K562 (cell line): Measurements from ENCODE around the gene SMARCC1. TPM values are rescaled to one million over a fixed set of nuclear protein-coding genes. Genes with fewer than 3 reads are reported as not detected.

ENCODE experiments used
- FOXA3 ChIP-seq, 2 experiments: fragments of 450-650 bp in 1 of 2; sonication (generic) in 1 of 2; formaldehyde crosslinking; IDR thresholded peaks in 1 of 2; conservative IDR thresholded peaks in 1 of 2; 2 replicates each; pipeline versions ENCODE4 v1.4.0 to v1.8.0; 2020 to 2022; ENCODE audit warnings: mild to moderate bottlenecking in 2 of 2, missing genetic modification reagents in 1 of 2
- MBD1 ChIP-seq: fragments of 250-450 bp; sonication (Bioruptor Pico); IDR thresholded peaks from 2 replicates; pipeline ENCODE4 v1.8.0; 2022; ENCODE audit warnings: inconsistent platforms
- MEF2A ChIP-seq: IDR thresholded peaks from 2 replicates; pipeline ENCODE4 v1.6.1; 2011; ENCODE audit warnings: low read depth, mild to moderate bottlenecking, low read length, moderate library complexity; ENCODE audit not compliant: control insufficient read depth
- MLLT1 ChIP-seq, 2 experiments: fragments of 450-650 bp; IDR thresholded peaks; 2 replicates each; pipeline ENCODE4 v1.6.1; 2016
- NCOA2 ChIP-seq, 2 experiments: fragments of 450-650 bp; IDR thresholded peaks; 2 replicates each; pipeline ENCODE4 v1.6.1; 2018; ENCODE audit warnings: mild to moderate bottlenecking in 2 of 2, moderate library complexity in 1 of 2; ENCODE audit not compliant: partially characterized antibody in 2 of 2
- SREBF1 ChIP-seq: fragments of 150-350 bp; IDR thresholded peaks from 2 replicates; pipeline ENCODE4 v1.6.1; 2014; ENCODE audit warnings: antibody characterized with exemption, low read depth, low read length, borderline replicate concordance
- XRCC3 ChIP-seq: fragments of 450-650 bp; IDR thresholded peaks from 2 replicates; pipeline ENCODE4 v1.6.1; 2017; ENCODE audit warnings: mild to moderate bottlenecking, moderate library complexity
- ZNF133 ChIP-seq: fragments of 250-450 bp; sonication (Bioruptor Pico); IDR thresholded peaks from 2 replicates; pipeline ENCODE4 v1.4.0; 2020; ENCODE audit warnings: mild to moderate bottlenecking
- ZNF449 ChIP-seq: fragments of 250-450 bp; sonication (Bioruptor Pico); IDR thresholded peaks from 2 replicates; pipeline ENCODE4 v1.8.0; 2022; ENCODE audit warnings: moderate library complexity, mild to moderate bottlenecking, inconsistent platforms
- ZNF707 ChIP-seq: fragments of 250-450 bp; sonication (Bioruptor Pico); conservative IDR thresholded peaks from 2 replicates; pipeline ENCODE4 v1.8.0; 2022; ENCODE audit warnings: inconsistent platforms, mild to moderate bottlenecking, moderate library complexity
- polyA plus RNA-seq, 8 experiments: library from polyadenylated mRNA; depleted of rRNA in 4 of 8; stranded (reverse) in 5 of 8; unstranded in 3 of 8; fragments of >200 nt; fragmentation: Nextera tagmentation in 2 of 8; fragmentation: Illumina TruSeq in 1 of 8; extraction: Ambion mirVana in 2 of 8; extraction: Trizol in 1 of 8; gene quantifications; 2 replicates each; pipeline versions ENCODE4 v1.2.1 to v1.2.3, GENCODE V29; 2011 to 2014; ENCODE audit warnings: inconsistent platforms in 1 of 8, missing spikeins in 1 of 8
- total RNA-seq, 7 experiments: library from RNA; depleted of rRNA in 6 of 7; stranded (reverse); fragments of >200 nt in 6 of 7; fragmentation: Illumina TruSeq in 2 of 7; extraction: Trizol in 2 of 7; gene quantifications; 2 replicates each; pipeline versions ENCODE4 v1.2.1 to v1.2.3, GENCODE V29; 2011 to 2021; ENCODE audit warnings: low replicate concordance in 1 of 7

Gene SMARCC1
- total and polyA plus RNA-seq, 9 of the 15 experiments (the other 6 are each of a cell fraction or from before 2014, with no cell fraction given), result 20.7 to 199 (median 66.0) TPM

- TF ChIP-seq ZNF707 (CRISPR knock-in tag) (no peak), SREBF1 (no peak), MLLT1 (IDR thresholded peaks at IDR 0.05) (peak in 1 of 2 experiments; percentile 18; a peak in 1 of 4 replicates), MBD1 (0 out of 2 replicates have a peak, but pooled peaks have one; percentile 8), NCOA2 (IDR thresholded peaks at IDR 0.05; ENCODE audit: partially characterized antibody in 2 of 2) (no peak), ZNF133 (no peak), ZNF449 (CRISPR knock-in tag) (0 out of 2 replicates have a peak, but pooled peaks have one; percentile 32), FOXA3 (CRISPR knock-in tag; conservative IDR thresholded peaks at IDR 0.05 in 1 of 2, IDR thresholded peaks at IDR 0.05 in 1 of 2) (no peak), XRCC3 (no peak), MEF2A (no peak)
These were observed 984 bp upstream of the SMARCC1 start (continued) for GRCh38 chr3:47782446-47783308.
